Smooth muscle cell of the umbilical artery (primary cell): ENCODE results near the gene WDR33. TPM values are rescaled to one million over a fixed set of nuclear protein-coding genes. Genes with fewer than 3 reads are reported as not detected.

Experiments
- total RNA-seq: library from RNA; depleted of rRNA; stranded (reverse); fragments of >200 nt; gene quantifications from 2 replicates; pipeline ENCODE4 v1.2.3, GENCODE V29; 2014

The WDR33 gene
- 23.2 and 41.7 TPM in 2 replicates for total RNA-seq

DNA sequence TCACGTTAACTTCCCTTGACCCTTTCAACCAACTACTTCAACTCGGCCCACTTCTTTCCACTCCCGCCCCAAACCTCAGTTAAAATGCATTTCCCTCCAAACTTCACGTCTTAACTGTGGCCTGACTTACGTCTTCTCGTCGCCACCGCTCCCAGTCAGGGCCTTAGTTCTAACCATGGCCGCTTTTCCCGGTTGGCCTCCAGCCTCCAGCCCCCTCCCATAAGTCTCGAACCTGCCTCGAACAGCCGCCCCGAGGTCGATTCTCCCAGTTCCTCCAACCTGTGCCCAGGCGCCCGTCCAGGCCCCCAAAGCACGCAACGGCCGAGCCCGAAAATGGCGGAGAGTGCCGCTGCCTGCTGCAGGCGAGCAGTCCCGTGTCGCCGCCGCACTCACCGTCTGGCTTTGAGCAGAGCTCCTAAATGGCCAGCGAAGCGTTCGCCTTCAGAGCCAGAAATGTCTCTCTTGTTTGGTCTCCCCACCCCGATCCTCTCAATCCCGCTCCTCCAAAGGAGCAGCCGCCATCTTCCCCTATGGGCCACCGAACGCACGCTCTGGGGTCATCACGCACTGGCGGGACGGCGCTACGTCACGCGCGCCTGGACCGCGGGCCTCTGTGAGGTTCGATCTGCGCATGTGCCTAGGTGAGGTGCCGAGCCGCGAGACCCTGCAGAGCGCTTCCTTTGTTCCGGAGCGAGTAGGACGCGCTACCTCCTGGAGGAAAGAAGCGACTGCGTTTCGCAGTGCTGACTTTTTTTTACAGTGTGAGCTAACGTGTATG is at the start of gene WDR33:
Gene WDR33, minus strand, starts transcription at position 553 of the 778 bp plus-strand sequence. CDS start 40,190 bp downstream, outside the sequence.

GRCh38 chr2:127701193-127701650 is 109.7 kb downstream of the WDR33 start, which contains the start of gene SFT2D3:
Gene SFT2D3, plus strand, starts transcription at chr2:127701497. Its CDS starts 32 bp downstream, at chr2:127701529.

DNA sequence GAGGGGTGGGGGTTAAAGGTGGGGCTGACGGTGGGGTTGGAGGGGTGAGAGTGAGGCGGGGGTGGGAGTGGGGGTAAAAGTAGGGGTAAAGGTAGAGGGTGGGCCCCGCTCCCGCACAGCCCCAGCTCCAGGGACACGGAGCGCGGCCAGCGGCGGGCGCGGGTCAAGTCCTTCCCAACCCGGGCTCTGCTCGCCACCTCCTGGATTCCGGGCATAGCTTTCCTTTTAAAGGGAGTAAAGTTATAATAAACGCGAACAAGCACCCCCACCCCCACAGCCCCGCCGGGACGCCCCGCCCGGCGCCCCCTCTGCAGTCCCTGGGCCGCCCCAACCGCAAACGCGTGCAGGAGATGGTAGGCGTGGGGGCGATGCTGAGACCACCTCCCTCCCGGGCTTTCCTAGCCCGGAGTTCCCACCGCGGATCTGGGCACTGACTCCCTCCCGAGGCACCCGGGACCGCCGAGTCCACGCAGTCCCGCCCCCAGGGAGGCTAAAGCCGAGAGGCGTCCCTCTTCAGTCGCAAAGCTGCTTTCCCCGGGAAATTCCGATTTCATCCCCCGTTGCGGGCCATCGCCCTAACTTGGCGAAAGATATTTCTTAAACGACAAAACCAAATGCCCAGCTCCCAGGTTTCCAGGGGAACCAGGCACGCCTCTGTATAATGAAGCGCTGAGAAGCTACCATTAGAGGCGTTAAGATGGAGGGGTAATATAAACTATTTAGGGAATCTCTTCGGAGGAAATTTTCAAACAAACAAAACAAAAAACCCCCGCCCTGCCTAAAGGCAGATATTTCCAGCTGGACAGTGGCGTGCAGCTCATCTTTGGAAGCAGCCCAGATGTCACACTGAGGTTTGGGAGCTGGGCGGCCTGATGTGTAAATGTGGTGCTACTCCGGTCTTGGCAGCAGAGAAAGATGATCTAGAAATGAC is 135.4 kb downstream of the WDR33 start, which contains the start of gene LIMS2:
Gene LIMS2, minus strand, starts transcription at position 200 of the 931 bp plus-strand sequence. CDS start 506 bp downstream, outside the sequence.

Other genes with a start within 250 kb of the WDR33 start
- not detected in 2 replicates for gene GPR17, start 165.0 kb downstream of the WDR33 start, total RNA-seq
- gene LIMS2, start 135.6 kb downstream of the WDR33 start, total RNA-seq: 2.6 and 6.8 TPM in 2 replicates
- gene SFT2D3, start 109.7 kb downstream of the WDR33 start, total RNA-seq: 4.1 and 5.3 TPM in 2 replicates
- gene POLR2D, start 47.0 kb upstream of the WDR33 start, total RNA-seq: 22.3 and 31.9 TPM in 2 replicates
- gene AMMECR1L, start 74.8 kb upstream of the WDR33 start, total RNA-seq: 19.3 and 26.2 TPM in 2 replicates
- 4.8 and 6.7 TPM in 2 replicates for gene SAP130, start 216.9 kb upstream of the WDR33 start, total RNA-seq